ENCODE data around the gene CRX. TPM values are rescaled to one million over a fixed set of nuclear protein-coding genes. Genes with fewer than 3 reads are reported as not detected.

CRX gene
- total and polyA plus RNA-seq, 2 of the 4 experiments (the other 2 are of a cell fraction), result not detected

DNA sequence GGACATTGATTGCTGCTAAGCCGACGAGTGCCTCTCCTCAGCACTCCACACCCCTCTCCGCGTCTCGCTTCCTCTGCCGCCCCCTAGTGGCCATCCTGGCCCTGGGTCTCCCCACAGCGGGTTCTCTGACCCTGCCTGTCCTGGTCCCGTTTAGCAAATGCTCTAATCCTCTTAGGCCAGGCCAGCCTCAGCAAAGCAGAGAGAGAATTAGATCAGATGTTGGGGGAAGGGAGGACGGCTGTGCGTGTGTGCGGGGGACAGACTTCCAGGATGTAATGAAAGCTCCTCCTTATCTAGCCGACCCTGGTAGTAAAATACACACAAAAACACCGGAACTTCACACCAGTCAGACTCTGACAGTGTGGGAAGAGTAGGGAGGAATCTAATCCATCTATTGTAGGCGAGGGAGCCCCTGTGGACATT lies 41.8 kb downstream of the CRX start:
- intact Hi-C loops (cut with micrococcal nuclease), result loop anchor here (1.0 kb wide), 4 partner anchors 50 to 150 kb away; partner anchors contain the start of gene EHD2
- H3K4me2 ChIP-seq (ENCODE audit: low read depth, low read length), result no peak overlapping the region
- no peak overlapping the region for H3K14ac ChIP-seq (replicated peaks; ENCODE audit: low read depth, low read length)
- no peak overlapping the region for H3K18ac ChIP-seq (ENCODE audit: low read depth, low read length)
- no peak overlapping the region for H2AK5ac ChIP-seq (ENCODE audit: low read depth, low read length)
- no TSS peak for BruUV-seq (replicated peaks)
- no peaks in the 10 kb centered on the region for H3K4me1 ChIP-seq (ENCODE audit: control insufficient read depth, insufficient read depth, low read length)
- dilution Hi-C loops (cut with HindIII; ENCODE audit: low sequenced_read_pairs, unreplicated experiment), result no loop called here
- in situ Hi-C loops (cut with MboI; ENCODE audit: low sequenced_read_pairs), result no loop called here
- TF ChIP-seq MAZ (IDR thresholded peaks at IDR 0.05; ENCODE audit: borderline replicate concordance, low read depth, low read length), result peak; percentile 65; the same call in 1 of the 2 replicates
- TF ChIP-seq RAD21 (IDR thresholded peaks at IDR 0.05; ENCODE audit: low read length), result peak; percentile 77
- peak; percentile 88 for TF ChIP-seq CTCF (conservative IDR thresholded peaks at IDR 0.05; ENCODE audit: low read depth, low read length)
- no peak for TF ChIP-seq POLR2A (IDR thresholded peaks at IDR 0.05; ENCODE audit: low read depth, low read length)
- peak; percentile 59 for TF ChIP-seq SMC3 (IDR thresholded peaks at IDR 0.05; ENCODE audit: low read depth, low read length)
- no peak overlapping the region for H2AK9ac ChIP-seq (replicated peaks; ENCODE audit: low read depth, low read length, poor library complexity)
- H2BK5ac ChIP-seq (ENCODE audit: low read depth, low read length, poor library complexity, severe bottlenecking), result no peak overlapping the region
- DNase-seq (peak; percentile 55), ATAC-seq (ENCODE audit: low read depth) (peak; percentile 100)
- H3K79me1 ChIP-seq (ENCODE audit: low read depth in 1 of 2, low read length in 2 of 2), result no peaks in the 10 kb centered on the region
- no peak overlapping the region for H3K56ac ChIP-seq (ENCODE audit: extremely low read depth, insufficient read depth, low read length)
- no peak overlapping the region for H4K5ac ChIP-seq (ENCODE audit: low read depth, low read length)
- POLR2A ChIA-PET (ENCODE audit: unreplicated experiment), result no interaction called here
- no peak overlapping the region for H3K4ac ChIP-seq (ENCODE audit: low read depth, low read length)
- H4K91ac ChIP-seq (ENCODE audit: insufficient read depth, low read depth, low read length), result no peak overlapping the region
- H2BK20ac ChIP-seq (ENCODE audit: low read depth, low read length), result no peak overlapping the region; the same call in 1 of the 2 replicates
- H2BK15ac ChIP-seq (ENCODE audit: low read depth, low read length), result no peak overlapping the region
- no peak overlapping the region for H2BK120ac ChIP-seq (ENCODE audit: low read depth, low read length)
- CTCF ChIA-PET, result interaction anchor here (0.8 to 1.5 kb wide), 4 partner anchors 10 to 82 kb away, joined by 3 to 5 read pairs (median 4); no protein-coding TSS in a partner anchor
- H4K8ac ChIP-seq (ENCODE audit: low read depth in 2 of 2, low read length in 2 of 2), result no peak overlapping the region
- no peaks in the 10 kb centered on the region for H3K9me1 ChIP-seq (ENCODE audit: insufficient read depth, low read length)
- H4K20me1 ChIP-seq (ENCODE audit: insufficient read depth, low read length), result no peaks in the 10 kb centered on the region
- H3K4me3 ChIP-seq (ENCODE audit: insufficient read depth, low read depth, low read length), result no peak overlapping the region
- no CpG with 5 or more reads among the region's 14 CpGs for WGBS, 2 experiments (ENCODE audit: extremely low coverage in 2 of 2, insufficient read length in 1 of 2)
- H2AFZ ChIP-seq (replicated peaks; ENCODE audit: low read length, poor library complexity), result peak overlapping the region; percentile 82
- H3K9me3 ChIP-seq (ENCODE audit: control insufficient read depth, insufficient read depth, low read length), result no peaks in the 10 kb centered on the region
- no peak overlapping the region for H3K23ac ChIP-seq (ENCODE audit: low read depth, low read length)
- no peak overlapping the region for H3K27ac ChIP-seq (ENCODE audit: insufficient read depth, low read length)
- H3K36me3 ChIP-seq (ENCODE audit: control insufficient read depth, insufficient read depth, low read length), result no peaks in the 10 kb centered on the region
- no peak overlapping the region for H3K9ac ChIP-seq (ENCODE audit: low read depth, low read length)
- peaks cover 6% of the 10 kb centered on the region for H3K27me3 ChIP-seq (ENCODE audit: control insufficient read depth, insufficient read depth, low read length)
